ENCODE measurements around the gene SCML1. TPM values are rescaled to one million over a fixed set of nuclear protein-coding genes. Genes with fewer than 3 reads are reported as not detected.

Gene SCML1
- total RNA-seq, 1 experiment from 2014 or later = 1.6 TPM

GRCh38 chrX:17743913-17744312, 6.6 kb downstream of the SCML1 start:
- Histone ChIP-seq H3K9me3 (ENCODE audit: control insufficient read depth, low read depth, low read length) (no peaks in the 10 kb centered on the region), H4K8ac (replicated peaks; ENCODE audit: insufficient read length, low read depth, low read length) (no peak overlapping the region), H3K9ac (ENCODE audit: extremely low read depth, insufficient read length, low read length) (no peak overlapping the region), H3K79me1 (ENCODE audit: insufficient read depth, low read depth, low read length, poor library complexity, severe bottlenecking) (no peaks in the 10 kb centered on the region), H4K5ac (ENCODE audit: insufficient read length, low read depth, low read length) (no peak overlapping the region), H3K14ac (ENCODE audit: insufficient read depth, low read length) (no peak overlapping the region), H3K79me2 (ENCODE audit: insufficient read depth, low read length) (no peaks in the 10 kb centered on the region), H4K20me1 (ENCODE audit: control insufficient read depth, insufficient read depth, insufficient read length) (no peaks in the 10 kb centered on the region), H2BK12ac (ENCODE audit: insufficient read length, low read depth, low read length) (no peak overlapping the region), H2BK20ac (ENCODE audit: low read depth, low read length, poor library complexity, severe bottlenecking) (no peak overlapping the region), H3K56ac (ENCODE audit: insufficient read length, low read depth, low read length) (no peak overlapping the region), H2BK15ac (ENCODE audit: low read depth, low read length) (no peak overlapping the region), H3K4me1 (ENCODE audit: insufficient read depth, low read length) (no peaks in the 10 kb centered on the region), H3K4me2 (ENCODE audit: insufficient read depth, insufficient read length, low read length) (no peak overlapping the region), H3K18ac (ENCODE audit: insufficient read length, low read depth, low read length) (no peak overlapping the region), H3K27me3 (ENCODE audit: insufficient read depth, low read length) (peaks cover 3% of the 10 kb centered on the region; the same call in 1 of the 2 replicates), H2BK5ac (ENCODE audit: insufficient read length, low read length) (no peak overlapping the region), H3K4ac (ENCODE audit: low read depth, low read length) (no peak overlapping the region), H3K27ac (ENCODE audit: insufficient read length, low read depth, low read length) (no peak overlapping the region), H2AK5ac (ENCODE audit: insufficient read length, low read length) (no peak overlapping the region), H2BK120ac (ENCODE audit: low read depth, low read length, poor library complexity, severe bottlenecking) (no peak overlapping the region), H3K23me2 (ENCODE audit: insufficient read length, low read depth, low read length, poor library complexity, severe bottlenecking) (no peaks in the 10 kb centered on the region), H4K91ac (ENCODE audit: insufficient read length, low read depth, low read length) (no peak overlapping the region), H2AFZ (ENCODE audit: low read length) (no peak overlapping the region), H3K23ac (ENCODE audit: insufficient read length, low read depth, low read length) (no peak overlapping the region), H3T11ph (ENCODE audit: low read length) (no peak overlapping the region)
- no peak for TF ChIP-seq CTCF (conservative IDR thresholded peaks at IDR 0.05)
- no peak for DNase-seq
- Mint-ChIP-seq H3K27ac (no peak overlapping the region), H3K4me3 (no peak overlapping the region), H3K36me3 (ENCODE audit: insufficient read depth in 1 of 3, low read depth in 3 of 3) (no peaks in the 10 kb centered on the region; a peak in 1 of 7 replicates), H3K27me3 (ENCODE audit: low read depth) (peaks cover 24% of the 10 kb centered on the region), H3K4me1 (peaks cover 3 to 7% of the 10 kb centered on the region in 2 experiments; a peak in 3 of 4 replicates), H3K9me3 (peaks cover 0 to 5% of the 10 kb centered on the region in 2 experiments; a peak in 2 of 5 replicates)
- no CpG with 5 or more reads among the region's 2 CpGs for WGBS (ENCODE audit: extremely low coverage, insufficient read length, low lambda C conversion rate)
